KBM-7 (cell line): Measurements from ENCODE around the gene TP53I13.

Experiments used
- DNase-seq: peaks from one replicate; pipeline ENCODE4 v3.0.0-alpha.2; 2015
- in situ Hi-C: fragments of 300-500 bp; cut with MboI; formaldehyde crosslinking; loops from 2 replicates; pipeline ENCODE4 v1.14.3; 2020; ENCODE audit warnings: low sequenced_read_pairs, low pct_unique_long_range_greater_than_20kb, mixed read lengths

TP53I13 gene

DNA sequence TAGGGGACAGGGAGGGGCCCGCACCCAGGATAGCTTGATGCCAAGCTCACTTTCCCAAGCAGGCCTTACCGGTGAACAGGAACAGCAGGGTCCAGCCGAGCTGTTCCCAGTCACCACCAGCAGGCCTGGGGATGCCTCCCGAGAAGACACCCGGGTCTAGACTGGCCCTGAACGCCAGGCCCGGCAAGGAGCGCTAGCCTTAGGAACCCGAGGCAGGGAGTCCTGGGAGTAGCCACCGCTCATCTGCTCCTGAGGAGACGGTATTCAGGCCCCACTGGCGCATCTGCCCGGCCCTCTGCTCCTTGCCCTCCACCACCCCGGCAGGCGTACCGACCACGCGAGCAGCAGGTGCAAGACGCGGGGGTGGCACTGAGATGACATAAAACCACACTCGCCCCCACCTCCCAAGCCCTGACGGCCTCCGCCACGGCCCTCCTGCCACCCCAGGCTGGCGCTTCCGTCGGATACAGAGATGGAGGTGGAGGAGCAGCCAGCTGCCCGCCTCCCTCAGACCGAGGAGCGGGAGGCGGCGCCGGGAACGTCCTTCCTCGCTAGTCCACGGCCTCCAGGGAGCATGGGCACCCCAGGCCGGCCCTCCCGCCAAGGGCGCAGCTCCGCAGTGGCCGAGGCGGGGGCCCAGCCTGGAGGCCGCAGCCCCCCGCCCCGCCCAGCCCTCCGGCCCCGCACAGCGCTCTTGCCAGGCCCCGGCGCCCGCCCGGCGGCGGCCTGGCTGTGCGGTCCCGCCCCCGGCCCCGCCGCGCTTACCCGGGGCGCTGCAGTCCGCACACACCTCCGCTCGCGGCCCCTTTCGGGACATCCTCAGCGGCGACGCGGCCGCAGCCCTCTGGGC, 20.3 kb downstream of the TP53I13 start:
- peak; percentile 37 for DNase-seq
- in situ Hi-C loops, result no loop called here

DNA sequence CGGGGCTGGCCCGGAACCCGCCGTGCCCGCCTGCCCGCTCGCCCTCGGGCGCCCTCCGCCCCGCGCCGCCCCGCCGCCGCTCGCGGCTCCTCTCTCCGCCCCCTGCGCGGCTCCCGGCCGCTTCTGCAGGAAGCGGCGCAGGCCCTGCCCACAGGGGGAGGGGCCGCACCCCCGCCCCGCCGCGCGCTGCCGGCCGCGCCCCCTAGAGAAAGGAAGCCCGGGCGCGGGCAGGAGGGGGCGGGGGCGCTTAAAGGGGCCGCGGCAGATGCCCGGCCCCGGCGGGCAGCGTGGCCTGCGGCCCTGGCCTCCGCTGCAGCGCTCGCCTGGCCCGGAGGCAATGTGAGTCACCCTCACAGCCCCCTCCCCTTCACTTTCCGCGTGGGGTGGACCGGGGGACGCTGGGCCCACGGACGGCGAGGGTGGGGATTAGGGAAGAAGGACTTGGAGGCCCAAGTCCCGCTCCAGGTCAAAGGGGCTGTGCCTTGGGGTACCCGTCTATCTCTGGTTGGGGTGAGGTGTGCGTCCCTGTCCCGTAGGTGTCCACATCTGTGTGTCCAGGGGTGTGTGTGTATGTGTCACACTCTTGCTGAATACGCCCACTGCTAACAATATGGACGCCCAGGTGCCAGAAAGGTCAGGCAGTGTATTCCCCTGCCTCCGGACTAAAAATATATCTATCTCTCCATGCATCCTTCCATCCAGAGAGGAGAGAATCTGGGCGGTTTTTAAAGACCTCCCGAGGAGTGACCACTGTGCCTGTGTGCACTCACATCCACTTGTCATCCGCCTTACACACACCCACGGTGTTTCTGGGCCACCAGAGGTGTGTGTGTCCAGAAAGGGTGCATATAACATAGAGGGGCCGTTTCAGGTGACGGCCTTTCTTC, 21.3 kb downstream of the TP53I13 start, which contains the start of gene GIT1:
Gene GIT1, minus strand, starts transcription at position 125 of the 887 bp plus-strand sequence. CDS start 270 bp downstream, outside the sequence.
- in situ Hi-C loops, result no loop called here
- DNase-seq, result peak; percentile 85

DNA sequence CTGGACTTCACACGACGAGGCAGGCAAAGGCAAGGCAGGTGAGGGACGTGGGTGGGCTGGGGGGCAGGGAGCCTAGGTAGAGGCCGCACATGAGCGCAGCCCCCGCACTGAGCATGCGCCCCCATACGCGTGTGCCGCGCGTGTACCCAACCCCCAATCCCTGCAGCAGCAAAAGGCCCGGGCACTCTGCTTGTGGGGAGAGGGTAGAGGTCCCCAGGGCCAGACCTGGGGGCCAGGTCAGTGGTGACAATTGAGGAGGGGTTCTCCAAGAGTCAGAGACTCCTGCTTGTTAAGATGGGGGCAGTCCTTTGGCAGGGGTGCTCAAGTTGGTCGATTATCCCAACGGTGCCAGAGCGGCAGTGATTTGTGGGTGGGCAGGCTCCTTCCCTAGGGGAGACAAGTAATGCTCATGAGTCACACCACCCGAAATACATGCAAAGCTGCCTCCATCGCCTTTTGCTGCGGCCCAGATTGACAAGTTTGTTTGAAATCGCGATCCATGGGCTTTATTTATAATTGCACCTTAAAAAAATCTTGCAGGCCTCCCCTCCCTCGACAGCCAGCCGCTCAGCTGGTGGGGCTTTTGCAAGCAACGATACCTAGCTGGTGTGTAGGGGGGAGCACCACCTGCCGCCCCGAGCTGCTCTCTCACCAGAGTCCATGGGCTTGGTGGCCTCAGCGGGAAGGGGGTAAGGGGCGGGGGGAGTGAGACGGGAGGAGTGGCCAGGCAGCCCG, 22.1 kb downstream of the TP53I13 start:
- DNase-seq, result peak; percentile 36

DNA sequence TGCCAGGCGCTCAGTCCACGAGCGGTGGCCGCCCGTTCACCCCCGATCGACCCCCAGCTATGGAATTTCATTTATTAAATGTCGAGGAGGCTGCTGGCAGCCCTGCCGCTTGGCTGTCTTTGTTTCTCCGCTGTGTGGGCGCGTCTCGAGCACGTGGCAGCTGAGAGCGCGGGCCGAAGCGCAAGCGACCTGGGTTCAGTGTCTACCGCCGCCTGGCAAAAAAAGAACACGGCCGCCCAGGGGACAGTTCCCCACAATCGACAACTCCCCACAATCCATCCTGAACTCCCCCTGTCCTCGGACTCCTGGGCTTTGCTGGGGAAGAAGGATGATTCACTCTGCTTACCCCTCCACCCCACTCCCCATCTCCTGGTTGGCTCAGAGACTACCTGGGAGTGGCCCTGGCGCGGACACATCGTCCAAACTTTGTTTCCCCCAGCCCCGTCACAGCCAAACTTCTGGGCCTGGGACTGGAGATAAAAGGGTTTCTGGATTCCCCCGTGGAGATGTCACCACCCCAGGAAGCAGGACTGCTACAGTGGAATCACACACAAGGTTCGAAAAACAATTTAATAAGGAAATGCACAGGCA, 22.7 kb downstream of the TP53I13 start:
- in situ Hi-C loops, result no loop called here
- DNase-seq, result no peak

More for the DNA sequence above, 22.1 kb downstream of the TP53I13 start:
- in situ Hi-C loops, result no loop called here

DNA sequence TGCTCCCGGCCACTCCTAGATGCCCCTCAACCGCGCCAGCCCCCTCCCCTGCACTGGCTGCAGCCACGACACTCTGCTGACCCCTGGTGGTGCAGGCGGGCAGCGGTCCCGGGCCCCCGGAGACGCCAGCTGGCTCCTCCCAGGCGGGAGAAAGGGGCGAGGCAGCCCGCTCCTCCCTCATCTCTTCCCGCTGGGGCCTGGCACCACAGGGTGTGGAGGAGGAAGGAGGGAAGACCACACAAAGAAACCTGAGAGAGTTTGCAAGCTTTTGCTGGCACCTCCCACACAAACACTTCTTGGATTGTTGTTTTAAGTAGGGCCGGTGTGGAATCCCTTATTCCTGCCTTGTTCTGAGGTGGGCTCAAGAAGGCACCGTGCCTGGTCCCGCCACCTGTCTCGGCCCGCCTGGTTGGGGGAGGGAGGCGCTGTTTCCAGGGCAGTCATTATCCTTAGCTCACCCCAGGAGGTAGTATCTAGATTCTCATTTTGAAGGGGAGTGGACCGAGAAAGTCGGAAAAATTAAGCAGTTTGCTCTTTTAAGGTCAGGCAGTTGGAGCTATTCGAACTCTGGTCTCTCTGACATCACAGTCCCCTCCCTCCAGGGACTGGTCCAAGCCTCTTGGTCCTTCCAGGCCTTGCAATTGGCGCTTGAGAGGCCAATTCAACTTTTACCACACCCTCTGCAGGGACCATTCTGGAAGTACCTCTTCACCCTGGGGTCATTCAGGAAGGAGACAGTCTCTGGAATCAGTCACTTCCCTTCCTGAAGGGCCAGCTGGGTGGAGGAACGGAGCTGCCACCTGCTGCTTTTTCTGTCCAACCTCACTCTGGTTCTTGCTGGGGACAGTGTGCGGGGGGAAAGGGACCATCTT, 23.5 kb downstream of the TP53I13 start:
- in situ Hi-C loops, result no loop called here
- peak; percentile 97 for DNase-seq

DNA sequence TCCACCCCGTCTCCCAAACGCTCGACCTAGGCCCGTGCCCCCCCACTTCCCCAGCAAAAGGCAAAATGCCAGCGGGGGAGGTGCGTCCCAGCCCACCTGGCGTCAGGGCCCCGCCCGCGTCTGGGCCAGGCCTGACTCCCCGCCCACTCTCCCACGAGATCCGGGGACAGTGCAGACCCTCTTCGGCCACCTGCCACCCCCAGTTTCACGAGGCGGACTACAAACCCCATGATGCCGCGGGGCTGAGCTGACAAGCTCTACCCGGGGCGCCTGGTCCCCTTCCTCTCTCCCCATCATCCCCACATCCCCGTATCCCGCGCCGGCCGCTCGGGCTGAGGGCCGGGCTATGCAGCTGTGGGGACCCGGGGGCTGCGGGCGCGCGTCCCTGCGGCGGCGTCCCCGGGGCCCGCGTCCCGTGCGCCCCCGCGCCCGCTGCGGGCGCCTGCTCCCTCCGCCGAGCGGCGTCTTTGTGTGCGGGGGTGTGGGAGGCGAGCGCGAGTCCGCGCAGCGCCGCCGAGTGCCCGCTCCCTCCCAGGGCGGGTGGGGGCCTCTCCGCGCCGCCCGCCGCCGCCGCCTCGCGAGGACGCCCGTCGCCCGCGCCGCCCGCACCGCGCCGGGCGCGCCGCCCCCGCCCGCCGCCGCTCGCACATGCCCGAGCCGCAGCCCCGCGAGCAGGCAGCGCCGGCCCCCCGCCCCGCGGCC, 24.5 kb downstream of the TP53I13 start, which contains the start of gene ANKRD13B:
Gene ANKRD13B, plus strand, starts transcription at position 283 of the 702 bp plus-strand sequence. CDS start 490 bp downstream, outside the sequence.
- in situ Hi-C loops, result no loop called here

DNA sequence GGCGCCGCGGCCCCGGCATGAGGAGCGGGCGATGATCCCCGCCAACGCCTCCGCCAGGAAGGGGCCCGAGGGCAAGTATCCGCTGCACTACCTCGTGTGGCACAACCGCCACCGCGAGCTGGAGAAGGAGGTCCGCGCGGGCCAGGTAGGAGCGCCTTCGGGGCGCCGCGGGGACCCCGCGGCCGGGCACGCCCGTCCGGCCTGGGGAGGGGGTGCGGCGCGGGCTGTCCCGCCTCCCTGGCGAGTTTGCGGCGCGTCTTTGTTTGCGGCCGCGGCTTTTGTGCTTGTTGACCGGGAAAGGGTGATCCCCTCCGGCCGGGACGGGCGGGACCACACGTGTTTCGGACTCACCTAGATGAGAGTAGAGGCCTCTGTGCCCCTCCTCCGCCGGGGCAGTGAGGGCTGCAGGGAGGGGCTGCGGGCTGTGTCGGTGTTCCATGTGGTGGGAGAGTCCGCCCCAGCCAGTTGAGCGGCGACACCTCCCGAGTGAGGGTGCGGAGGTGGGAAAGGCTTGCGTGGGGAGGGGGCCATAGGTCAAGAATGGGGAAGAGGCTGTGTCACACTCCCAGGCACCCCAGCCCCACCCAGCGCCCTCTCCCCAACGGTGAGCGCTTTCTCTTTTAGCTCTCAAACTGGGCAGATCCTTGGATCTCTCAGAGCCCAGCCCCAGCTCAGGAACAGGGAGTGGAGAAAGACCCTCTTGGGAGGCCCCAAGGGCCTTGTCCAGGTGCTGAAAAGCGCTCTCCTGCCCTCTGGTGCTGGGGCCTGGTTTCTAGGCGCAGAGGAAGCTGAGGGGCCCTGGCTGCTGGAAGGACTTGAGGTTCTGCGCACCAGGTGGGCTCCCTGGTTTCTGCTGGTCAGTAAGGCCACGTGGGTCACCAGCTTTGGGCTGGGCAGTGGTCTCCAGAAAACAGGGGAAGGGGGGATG, 25.4 kb downstream of the TP53I13 start:
- DNase-seq, result peak; percentile 57
- in situ Hi-C loops, result no loop called here

More for the DNA sequence above, 24.5 kb downstream of the TP53I13 start, which contains the start of gene ANKRD13B:
- peak; percentile 32 for DNase-seq

DNA sequence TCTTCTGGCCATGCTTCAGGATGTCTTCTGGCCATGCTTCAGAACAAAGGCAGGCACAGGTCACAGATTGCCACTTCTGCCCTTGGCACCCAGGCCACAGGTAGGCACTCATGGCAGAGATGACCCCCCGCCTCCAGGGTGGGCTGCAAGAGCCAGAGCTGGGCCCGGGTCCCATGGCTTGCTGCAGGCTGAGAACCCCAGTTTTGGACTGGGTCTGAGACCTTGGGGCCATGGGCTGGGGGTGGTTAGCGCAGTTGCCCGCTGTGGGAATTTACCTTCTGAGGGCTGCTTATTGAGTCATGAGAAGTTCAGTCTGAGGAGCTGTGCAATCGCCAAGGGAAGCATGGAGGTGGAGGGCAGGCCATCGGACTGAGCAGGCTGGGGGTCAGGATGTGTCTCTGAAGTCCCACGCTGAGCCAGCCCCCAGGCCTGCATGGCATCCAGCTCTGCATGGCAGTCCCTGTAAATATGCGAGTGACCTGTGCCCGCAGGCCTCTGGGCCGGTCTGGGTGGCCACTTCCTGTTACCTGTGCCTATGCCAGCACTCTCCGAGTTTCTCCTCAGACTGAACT, 26.1 kb downstream of the TP53I13 start:
- in situ Hi-C loops, result no loop called here
- DNase-seq, result no peak

DNA sequence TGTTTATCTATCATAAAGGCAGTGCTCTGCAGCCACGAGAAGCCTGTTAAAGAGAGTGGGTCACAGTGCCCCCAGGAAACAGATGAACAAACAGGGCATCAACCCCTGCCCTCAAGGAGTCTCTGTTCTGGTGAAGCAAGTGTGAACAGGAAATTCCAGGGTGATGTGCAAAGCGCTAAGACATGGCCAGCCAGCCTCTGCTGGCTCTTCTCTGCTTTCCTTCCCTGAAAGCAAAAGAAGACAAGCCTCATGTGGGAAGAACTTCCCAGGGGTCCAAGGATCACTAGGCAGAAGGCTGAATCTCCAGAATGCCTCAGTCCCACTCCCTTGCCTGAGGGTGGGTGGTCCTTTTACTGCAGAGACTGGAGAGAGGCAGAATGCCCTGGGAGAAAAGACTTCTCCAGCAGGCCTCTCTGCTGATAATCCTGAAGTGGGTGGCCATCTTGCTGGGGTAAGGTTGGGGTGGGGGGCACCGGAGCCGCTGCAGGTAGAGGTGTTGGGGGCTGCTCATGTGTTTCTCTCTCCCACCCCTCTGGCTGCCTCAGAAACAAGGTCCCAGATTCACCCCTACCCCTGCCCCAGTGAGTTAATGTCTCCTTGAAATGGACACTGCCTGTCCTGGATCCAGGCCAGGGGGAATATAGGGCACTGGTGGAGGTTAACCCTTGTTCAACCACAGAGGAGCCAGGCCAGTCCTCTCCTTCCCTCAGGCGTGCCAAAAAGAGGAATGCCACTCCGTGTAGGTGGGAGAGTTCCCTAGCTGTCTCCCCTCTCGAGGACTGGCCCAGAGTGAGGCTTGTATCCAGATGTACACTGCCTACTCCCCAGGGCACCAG, 26.8 kb downstream of the TP53I13 start:
- in situ Hi-C loops, result no loop called here
- no peak for DNase-seq

DNA sequence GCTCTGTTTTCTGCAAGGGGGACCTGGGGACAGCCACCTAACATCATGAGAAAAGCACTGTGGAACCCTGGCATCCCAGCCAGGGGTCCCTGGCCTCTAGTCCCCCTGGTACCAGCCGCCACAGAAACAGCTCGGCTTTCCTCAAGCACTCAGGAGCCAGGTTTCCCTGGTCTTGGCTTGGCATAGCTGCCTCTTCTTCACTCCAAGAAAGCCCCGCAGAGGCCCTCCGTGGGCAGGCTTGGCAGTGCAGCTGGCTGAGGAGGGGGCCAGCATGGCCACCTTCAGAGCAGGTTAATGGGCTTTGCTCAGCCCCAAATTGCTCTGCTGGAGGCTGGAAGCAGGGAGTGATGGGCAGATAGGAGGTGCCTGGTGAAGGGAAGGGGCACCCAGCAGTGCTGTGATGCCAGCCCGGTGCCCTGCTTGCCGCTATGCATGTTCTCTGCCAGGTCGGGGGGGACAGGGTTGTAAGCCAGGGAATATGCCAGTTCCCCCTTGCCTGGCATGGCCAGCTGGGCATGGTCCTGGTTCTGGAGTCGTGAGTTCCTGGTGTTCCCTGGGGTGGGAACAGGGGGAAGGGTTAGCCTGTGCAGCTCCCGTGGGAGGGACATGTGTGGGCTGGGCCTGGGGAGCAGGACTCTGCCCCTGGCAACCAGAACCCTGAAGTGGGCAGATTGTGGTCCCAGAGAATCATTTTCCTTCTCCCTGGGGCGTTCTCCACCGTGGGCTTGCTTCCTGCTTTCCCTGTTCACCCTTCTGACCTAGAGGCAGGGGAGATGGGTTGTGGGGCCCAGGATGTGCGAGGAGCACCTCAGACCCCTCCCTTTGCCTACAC, 27.7 kb downstream of the TP53I13 start:
- no peak for DNase-seq
- in situ Hi-C loops, result no loop called here

DNA sequence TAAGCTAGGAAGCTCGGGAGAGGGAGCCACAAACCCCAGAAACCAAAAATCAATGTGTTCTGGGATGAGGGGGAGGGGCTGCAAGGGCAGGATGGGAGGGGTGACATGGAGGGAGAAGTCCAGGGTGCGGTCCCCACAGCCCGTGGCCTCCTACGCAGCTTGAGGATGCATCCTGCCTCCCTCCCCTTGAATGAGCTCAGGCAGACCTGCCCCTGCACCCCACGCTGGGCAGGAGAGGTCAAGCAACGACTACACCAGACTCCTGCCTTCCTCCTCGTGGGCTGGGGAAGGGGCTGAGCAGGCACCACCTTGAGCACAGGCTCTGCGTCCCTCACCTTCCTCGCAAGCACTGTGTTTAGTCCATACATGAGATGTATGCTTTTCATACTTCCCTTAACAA, 28.3 kb downstream of the TP53I13 start:
- in situ Hi-C loops, result no loop called here

DNA sequence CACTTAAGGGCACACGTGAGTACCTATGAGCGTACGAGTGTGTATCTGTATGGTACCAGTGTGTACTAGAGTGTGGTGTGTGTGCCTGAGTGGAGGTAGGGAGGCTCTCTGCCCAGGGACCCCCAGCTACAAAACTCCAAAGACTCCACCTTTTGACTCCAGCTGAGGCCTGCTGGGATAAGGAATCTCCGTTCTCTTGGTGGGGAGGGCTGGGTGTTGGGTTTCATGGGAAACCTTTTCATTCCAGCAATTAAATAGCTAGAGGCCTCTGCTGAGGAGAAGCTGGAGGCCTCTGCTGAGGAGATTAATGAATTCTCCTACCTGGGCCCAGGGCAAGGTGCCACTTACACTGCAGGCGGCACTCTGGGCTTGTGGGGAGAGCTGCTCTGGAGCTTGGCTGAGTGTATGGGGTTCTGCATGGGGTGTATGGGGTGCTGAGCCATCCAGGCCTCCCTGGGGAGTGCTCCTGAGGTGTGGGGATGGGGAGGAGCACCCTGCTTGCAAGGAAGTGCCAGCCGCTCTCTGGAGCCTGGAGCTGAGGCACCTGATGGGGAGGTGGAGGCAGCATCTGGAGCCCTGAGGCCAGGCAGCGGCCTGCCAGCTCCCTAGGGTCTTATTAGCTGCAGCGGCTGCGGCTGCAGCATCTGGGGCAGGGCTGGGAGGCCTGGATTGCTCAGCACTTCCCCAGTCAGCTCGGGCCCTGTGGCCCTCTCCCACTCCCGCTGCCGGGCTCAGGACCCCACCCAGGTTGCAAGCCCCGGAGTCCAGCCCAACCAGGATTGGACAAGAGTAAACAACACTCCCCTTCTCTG, 29.1 kb downstream of the TP53I13 start:
- no peak for DNase-seq
- in situ Hi-C loops, result no loop called here

More for the DNA sequence above, 28.3 kb downstream of the TP53I13 start:
- DNase-seq, result no peak

DNA sequence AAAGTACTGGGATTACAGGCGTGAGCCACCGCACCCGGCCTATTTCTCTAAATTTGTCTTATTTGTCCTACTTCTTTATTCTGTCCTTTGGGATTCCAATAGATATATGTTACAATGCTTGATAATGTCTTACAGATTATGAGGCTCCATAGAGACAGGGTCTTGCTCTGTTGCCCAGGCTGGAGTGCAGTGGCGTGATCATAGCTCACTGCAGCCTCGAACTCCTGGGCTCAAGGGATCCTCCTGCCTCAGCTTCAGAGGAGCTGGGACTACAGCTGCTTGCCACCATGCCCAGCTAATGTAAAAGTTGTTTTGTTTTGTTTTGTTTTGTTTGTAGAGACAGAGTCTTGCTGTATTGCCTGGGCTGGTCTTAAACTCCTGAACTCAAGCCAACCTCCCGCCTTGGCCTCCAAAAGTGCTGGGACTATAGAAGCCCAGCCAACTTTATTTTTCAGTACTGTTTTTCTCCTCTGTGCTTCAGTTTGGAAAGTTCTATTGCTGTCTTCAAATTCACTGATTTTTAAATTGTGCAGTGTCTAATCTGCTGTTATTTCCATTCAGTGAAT, 34.7 kb downstream of the TP53I13 start:
- no peak for DNase-seq
- in situ Hi-C loops, result loop anchor here (25.0 kb wide), 1 partner anchor 484 kb away; no protein-coding TSS in a partner anchor
